Pancreas (tissue), 10 donors: ENCODE data around the gene ZNF142. TPM values are rescaled to one million over a fixed set of nuclear protein-coding genes. Genes with fewer than 3 reads are reported as not detected.

Experiments
- ATAC-seq, 4 donors: fragments of 200-7000 bp; cut with Tn5 transposase; one replicate each; pipeline versions ENCODE4 v1.8.0 to v1.9.1; 2020; ENCODE audit warnings: mild to moderate bottlenecking in 4 of 4, moderate library complexity in 4 of 4
- DNase-seq, 6 donors: peaks; one replicate each; pipeline ENCODE4 v3.0.0-alpha.2; 2020
- FAIRE-seq: peaks from 2 replicates; lab custom pipeline; 2012; peaks lifted over from hg19 to GRCh38; lab: Jason Lieb, UNC
- H3K27ac ChIP-seq, 4 donors: fragments of 200-600 bp; sonication (generic); 1 replicate in 3 of 4; 2 replicates in 1 of 4; pipeline versions ENCODE4 v1.5.0 to v1.8.0; 2020
- H3K27me3 ChIP-seq, 4 donors: fragments of 200-600 bp; one replicate each; pipeline ENCODE4 v1.8.0; 2021
- H3K36me3 ChIP-seq, 3 donors: fragments of 200-600 bp; sonication (generic) in 1 of 3; one replicate each; pipeline versions ENCODE4 v1.5.0 to v1.8.0; 2020 to 2021
- H3K4me1 ChIP-seq, 3 donors: fragments of 200-600 bp; one replicate each; pipeline ENCODE4 v1.8.0; 2021
- H3K4me3 ChIP-seq, 4 donors: fragments of 200-600 bp; sonication (generic) in 2 of 4; one replicate each; pipeline versions ENCODE4 v1.5.0 to v1.8.0; 2020 to 2021
- H3K9me3 ChIP-seq, 4 donors: fragments of 200-600 bp; one replicate each; pipeline ENCODE4 v1.8.0; 2021
- CTCF ChIP-seq, 4 donors: fragments of 200-600 bp; sonication (generic) in 3 of 4; IDR thresholded peaks; one replicate each; pipeline versions ENCODE4 v1.5.0 to v1.8.0; 2021; ENCODE audit warnings: antibody characterized with exemption in 4 of 4
- WGBS, 2 donors: extraction: QIAGEN DNeasy Blood & Tissue Kit; methylation state at CpG; one replicate each; pipeline ENCODE4 v1.1.7; 2013; 5-methylcytosine and 5-hydroxymethylcytosine counted together
- intact Hi-C, 3 donors: fragments of 100-400 bp; cut with DNase I; formaldehyde crosslinking; loops; one replicate each; pipeline versions ENCODE4 v1.11.1 to v1.14.2; 2022
- polyA plus RNA-seq, 2 donors: library from polyadenylated mRNA; stranded (reverse); fragments of 200-250 nt; gene quantifications; one replicate each; pipeline ENCODE4 v1.2.3, GENCODE V29; 2013
- total RNA-seq, 6 donors: library from RNA; stranded (reverse); fragmentation: NEBNext Ultra II Directional in 4 of 6; extraction: Animal tissue kit (Norgen Biotek cat#: 25700) in 4 of 6; gene quantifications; one replicate each; pipeline versions ENCODE4 v1.2.1 to v1.2.4, GENCODE V29; 2021 to 2023
- donor health status: healthy with polysubstance abuse.
- donor health status: DM: no; HTN: no; CAD: no; lungs with moderate emphysema.
- donor health status: DM: no; HTN: no; CAD: no.
- donor health status: control.
- donor health status: control.
- donor health status: Bipolar disorder and iron deficiency.
- donor health status: DM: yes; HTN: yes; CAD: no.
- donor health status: DM: no; HTN: no; CAD: no.
- donor health status: DM: no; HTN: no; CAD: no.
- donor health status: DM: yes; HTN: yes; CAD: no.

ZNF142 gene, protein sequence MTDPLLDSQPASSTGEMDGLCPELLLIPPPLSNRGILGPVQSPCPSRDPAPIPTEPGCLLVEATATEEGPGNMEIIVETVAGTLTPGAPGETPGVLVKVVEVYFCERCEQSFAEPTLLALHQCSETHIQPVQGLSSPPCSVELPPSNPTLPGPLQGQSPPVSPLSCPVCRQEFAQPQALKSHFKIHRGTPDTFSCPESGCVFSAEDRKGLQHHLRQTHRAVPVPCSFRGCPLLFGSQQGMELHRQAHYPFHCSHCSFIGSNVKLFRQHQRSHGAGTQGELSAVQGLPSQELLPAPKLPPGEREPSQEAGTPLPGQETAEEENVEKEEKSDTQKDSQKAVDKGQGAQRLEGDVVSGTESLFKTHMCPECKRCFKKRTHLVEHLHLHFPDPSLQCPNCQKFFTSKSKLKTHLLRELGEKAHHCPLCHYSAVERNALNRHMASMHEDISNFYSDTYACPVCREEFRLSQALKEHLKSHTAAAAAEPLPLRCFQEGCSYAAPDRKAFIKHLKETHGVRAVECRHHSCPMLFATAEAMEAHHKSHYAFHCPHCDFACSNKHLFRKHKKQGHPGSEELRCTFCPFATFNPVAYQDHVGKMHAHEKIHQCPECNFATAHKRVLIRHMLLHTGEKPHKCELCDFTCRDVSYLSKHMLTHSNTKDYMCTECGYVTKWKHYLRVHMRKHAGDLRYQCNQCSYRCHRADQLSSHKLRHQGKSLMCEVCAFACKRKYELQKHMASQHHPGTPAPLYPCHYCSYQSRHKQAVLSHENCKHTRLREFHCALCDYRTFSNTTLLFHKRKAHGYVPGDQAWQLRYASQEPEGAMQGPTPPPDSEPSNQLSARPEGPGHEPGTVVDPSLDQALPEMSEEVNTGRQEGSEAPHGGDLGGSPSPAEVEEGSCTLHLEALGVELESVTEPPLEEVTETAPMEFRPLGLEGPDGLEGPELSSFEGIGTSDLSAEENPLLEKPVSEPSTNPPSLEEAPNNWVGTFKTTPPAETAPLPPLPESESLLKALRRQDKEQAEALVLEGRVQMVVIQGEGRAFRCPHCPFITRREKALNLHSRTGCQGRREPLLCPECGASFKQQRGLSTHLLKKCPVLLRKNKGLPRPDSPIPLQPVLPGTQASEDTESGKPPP (N-terminal part only)
- total RNA-seq (10 to 100 TPM in 3 of 6 donors, 1 to 10 TPM in 3; 8.6 to 16.7 (median 9.9) TPM), polyA plus RNA-seq (10 to 100 TPM in 1 of 2 donors, 1 to 10 TPM in 1; 7.9 to 13.8 TPM)

DNA sequence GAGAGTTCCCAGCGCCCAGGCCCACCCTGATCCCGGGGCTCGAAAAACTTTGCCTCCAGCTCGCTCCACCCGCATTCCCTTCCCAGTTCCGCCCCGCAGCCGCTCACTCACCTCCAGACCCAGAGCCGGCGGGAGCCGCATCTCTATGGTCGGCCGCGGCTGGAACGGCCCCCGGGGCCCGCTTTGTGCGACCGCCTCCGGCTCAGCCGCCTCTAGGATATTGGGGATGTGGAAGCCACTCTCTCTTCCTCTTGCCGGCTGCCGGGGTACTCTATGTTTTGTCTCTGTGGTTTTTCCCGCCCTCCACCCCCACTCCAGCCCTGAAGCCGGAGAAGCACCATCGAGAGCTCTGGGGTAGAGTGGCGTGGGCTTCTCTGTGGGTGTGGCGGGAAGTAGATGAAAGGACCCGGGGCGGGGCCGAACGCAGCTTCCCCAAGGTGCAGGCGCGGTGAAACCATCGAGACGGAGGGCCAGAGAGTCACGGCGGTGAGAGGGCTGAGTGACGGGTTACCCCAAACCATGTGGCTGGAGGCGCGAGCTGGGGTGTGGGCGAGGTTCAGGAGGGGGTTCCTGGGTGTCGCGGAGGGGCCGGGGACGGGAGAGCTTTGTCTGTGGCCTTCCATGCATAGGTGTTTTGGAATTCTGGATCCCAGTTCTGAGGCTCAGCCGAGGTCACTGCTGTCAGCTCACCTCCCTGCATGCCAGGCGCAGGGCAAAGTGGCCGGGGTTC is at the start of gene ZNF142, which contains the start of gene BCS1L:
Gene ZNF142 (minus strand): TSS at position 366 of the 730 bp plus-strand sequence. CDS start 3,194 bp downstream, outside the sequence.
Gene BCS1L (plus strand): TSS at position 426 of the 730 bp plus-strand sequence. CDS start 1,305 bp downstream, outside the sequence.
- peak; percentile 26 for FAIRE-seq
- WGBS, 2 donors, result 0 to 1% methylated on average over 45 to 49 of the region's 49 CpGs

GRCh38 chr2:218708086-218708485 is 48.7 kb upstream of the ZNF142 start:
- no peaks in the 10 kb centered on the region for H3K9me3 ChIP-seq
- intact Hi-C loops, result no loop called here
- H3K27ac ChIP-seq, result no peak overlapping the region
- no peak for DNase-seq
- H3K4me3 ChIP-seq, result no peak overlapping the region
- H3K36me3 ChIP-seq, result no peaks in the 10 kb centered on the region
- no peak for ATAC-seq
- no peak for TF ChIP-seq CTCF (IDR thresholded peaks at IDR 0.05)
- H3K27me3 ChIP-seq, result no peaks in the 10 kb centered on the region
- WGBS, 2 donors, result 82 to 93% methylated on average over 4 of the region's 4 CpGs
- FAIRE-seq, result no peak
- peaks cover 0 to 6% (median 0%) of the 10 kb centered on the region in 3 donors for H3K4me1 ChIP-seq

More for the DNA sequence above, at the start of gene ZNF142, which contains the start of gene BCS1L:
- no peak for TF ChIP-seq CTCF (IDR thresholded peaks at IDR 0.05)
- peak; percentile 97 to 99 (median 98) for ATAC-seq
- Histone ChIP-seq H3K4me3 (peak within 1 kb of the TSS; percentile 75 to 95 (median 82)), H3K36me3 (peaks cover 0 to 42% (median 17%) of the 10 kb centered on the region in 3 donors), H3K4me1 (peaks cover 0 to 15% (median 11%) of the 10 kb centered on the region in 3 donors), H3K9me3 (no peaks in the 10 kb centered on the region), H3K27ac (peak within 1 kb of the TSS in 3 of 4 donors; percentile 18 to 53 (median 48)), H3K27me3 (no peaks in the 10 kb centered on the region)
- DNase-seq, result peak; percentile 83 to 95 (median 90)
- intact Hi-C loops, result loop anchor here in 1 of 3 donors (10.0 kb wide), 1 partner anchor 255 kb away; no protein-coding TSS in a partner anchor

- 74 to 83% methylated on average over 4 of the region's 4 CpGs for WGBS, 2 donors
- no peaks in the 10 kb centered on the region for H3K27me3 ChIP-seq
Measured at GRCh38 chr2:218703341-218703740, 43.9 kb upstream of the ZNF142 start.

More at GRCh38 chr2:218703341-218703740, 43.9 kb upstream of the ZNF142 start:
- intact Hi-C loops, result no loop called here
- no peak for TF ChIP-seq CTCF (IDR thresholded peaks at IDR 0.05)
- H3K9me3 ChIP-seq, result no peaks in the 10 kb centered on the region
- ATAC-seq, result no peak
- no peak for FAIRE-seq
- no peak for DNase-seq
- no peak overlapping the region for H3K27ac ChIP-seq
- H3K4me3 ChIP-seq, result no peak overlapping the region
- peaks cover 0 to 6% (median 0%) of the 10 kb centered on the region in 3 donors for H3K36me3 ChIP-seq
- no peaks in the 10 kb centered on the region for H3K4me1 ChIP-seq
